Endothelial cell of umbilical vein (primary cell): ENCODE data around the gene INPP1. TPM values are rescaled to one million over a fixed set of nuclear protein-coding genes. Genes with fewer than 3 reads are reported as not detected.

Source experiments
- BruUV-seq: library from RNA; stranded (reverse); fragments of 400-500 nt; replicated peaks from 2 replicates; lab custom pipeline; 2021; lab: Mats Ljungman, UMichigan
- CTCF ChIA-PET: fragments of 300-600, 350-600 bp; sonication (Branson Sonifier 250); formaldehyde crosslinking; loops from one replicate; lab custom pipeline; 2021; ENCODE audit warnings: antibody characterized with exemption, inconsistent platforms; lab: Charles Lee
- POLR2A ChIA-PET: fragments of 300-600, 350-600 bp; sonication (Branson Sonifier 250); formaldehyde crosslinking; loops from one replicate; lab custom pipeline; 2021; ENCODE audit warnings: antibody characterized with exemption, inconsistent platforms; lab: Charles Lee
- DNase-seq: peaks from one replicate; pipeline ENCODE4 v3.0.0-alpha.2; 2011; ENCODE audit warnings: low read depth, low spot score
- FAIRE-seq: peaks from 2 replicates; lab custom pipeline; 2011; peaks lifted over from hg19 to GRCh38; lab: Jason Lieb, UNC
- H2AFZ ChIP-seq: 2 replicates; pipeline ENCODE4 v1.6.0; 2012; ENCODE audit warnings: low read depth, low read length, control low read depth, inconsistent platforms
- H3K27ac ChIP-seq: 2 replicates; pipeline ENCODE4 v1.5.1; 2011; ENCODE audit warnings: low read depth, mild to moderate bottlenecking, control low read depth, low read length, moderate library complexity; ENCODE audit not compliant: insufficient read depth
- H3K27me3 ChIP-seq, 2 experiments: 2 replicates each; pipeline versions ENCODE4 v1.6.0 to v1.6.1; 2011; ENCODE audit warnings: low read length in 2 of 2, mixed read lengths in 1 of 2; ENCODE audit not compliant: control insufficient read depth in 2 of 2, insufficient read depth in 2 of 2
- H3K36me3 ChIP-seq, 2 experiments: 2 replicates in 1 of 2; 3 replicates in 1 of 2; pipeline ENCODE4 v1.5.1; 2011; ENCODE audit warnings: low read length in 2 of 2, mild to moderate bottlenecking in 1 of 2, moderate library complexity in 1 of 2; ENCODE audit not compliant: control insufficient read depth in 2 of 2, insufficient read depth in 2 of 2; ENCODE audit errors: extremely low read depth in 1 of 2
- H3K4me1 ChIP-seq: 3 replicates; pipeline ENCODE4 v1.5.1; 2011; ENCODE audit warnings: mild to moderate bottlenecking, low read length; ENCODE audit not compliant: control insufficient read depth, insufficient read depth; ENCODE audit errors: extremely low read depth
- H3K4me2 ChIP-seq: 2 replicates; pipeline ENCODE4 v1.6.1; 2011; ENCODE audit warnings: low read length, control low read depth, mixed read lengths; ENCODE audit not compliant: insufficient read depth
- H3K4me3 ChIP-seq, 3 experiments: fragments of 200-600 bp in 1 of 3; sonication (generic), shearing (Covaris generic) in 1 of 3; replicated peaks in 1 of 3; 2 replicates each; pipeline ENCODE4 v1.5.1; 2011 to 2016; ENCODE audit warnings: control low read depth in 3 of 3, low read length in 3 of 3, mild to moderate bottlenecking in 2 of 3, inconsistent platforms in 1 of 3, low read depth in 1 of 3, moderate library complexity in 1 of 3; ENCODE audit not compliant: insufficient read depth in 1 of 3
- H3K79me2 ChIP-seq: 2 replicates; pipeline ENCODE4 v1.6.0; 2012; ENCODE audit warnings: low read length, inconsistent platforms; ENCODE audit not compliant: control insufficient read depth, insufficient read depth
- H3K9ac ChIP-seq: replicated peaks from 2 replicates; pipeline ENCODE3; 2011; ENCODE audit warnings: low read length, control low read depth; ENCODE audit not compliant: insufficient read depth; ENCODE audit errors: extremely low read depth
- H3K9me1 ChIP-seq: replicated peaks from 3 replicates; pipeline ENCODE4 v1.6.0; 2011; ENCODE audit warnings: mild to moderate bottlenecking, low read length; ENCODE audit not compliant: control insufficient read depth, insufficient read depth; ENCODE audit errors: extremely low read depth
- H3K9me3 ChIP-seq: replicated peaks from 2 replicates; pipeline ENCODE4 v1.5.1; 2012; ENCODE audit warnings: low read length, inconsistent platforms; ENCODE audit not compliant: control insufficient read depth, insufficient read depth
- H4K20me1 ChIP-seq: replicated peaks from 2 replicates; pipeline ENCODE3; 2011; ENCODE audit warnings: mild to moderate bottlenecking, low read length; ENCODE audit not compliant: control insufficient read depth, insufficient read depth; ENCODE audit errors: extremely low read depth
- EZH2 ChIP-seq: IDR thresholded peaks from 2 replicates; pipeline ENCODE4 v1.6.1; 2012; ENCODE audit warnings: borderline replicate concordance, low read depth, mild to moderate bottlenecking, moderate library complexity, low read length, inconsistent platforms; ENCODE audit not compliant: severe bottlenecking
- dilution Hi-C: fragments of 300-500 bp; cut with MboI; formaldehyde crosslinking; loops from one replicate; pipeline ENCODE4 v1.15.0; 2019; ENCODE audit warnings: low sequenced_read_pairs; ENCODE audit not compliant: extremely low pct_ligation_motif_present
- intact Hi-C: fragments of 100-400 bp; cut with micrococcal nuclease; formaldehyde crosslinking; loops from one replicate; pipeline ENCODE4 v1.10.0; 2022
- polyA plus RNA-seq, 4 experiments: library from polyadenylated mRNA; depleted of rRNA in 3 of 4; stranded (reverse) in 3 of 4; unstranded in 1 of 4; fragments of >200 nt; gene quantifications; 2 replicates each; pipeline versions ENCODE4 v1.2.1 to v1.2.3, GENCODE V29; 2011 to 2012; ENCODE audit warnings: missing spikeins in 1 of 4
- total RNA-seq: library from RNA; stranded (reverse); gene quantifications from 2 replicates; pipeline ENCODE4 v1.2.3, GENCODE V29; 2021
- TF ChIP-seq, protein P1 (sequence below), 2 donors: IDR thresholded peaks; 1 replicate in 1 of 2; 2 replicates in 1 of 2; pipeline ENCODE4 v1.5.1; 2011; ENCODE audit warnings: low read length in 2 of 2, mild to moderate bottlenecking in 2 of 2, moderate library complexity in 2 of 2, control low read depth in 1 of 2, inconsistent platforms in 1 of 2, low read depth in 1 of 2; ENCODE audit not compliant: insufficient read depth in 1 of 2; ENCODE audit errors: extremely low read depth in 1 of 2

Gene INPP1
- total and polyA plus RNA-seq, 2 donors (not counting 3 experiments of a cell fraction or from before 2014, with no cell fraction given), result 10.6 to 36.8 TPM

GRCh38 chr2:190407662-190408537 is 64.5 kb downstream of the INPP1 start, which contains the start of gene MFSD6:
Gene MFSD6, plus strand, starts transcription at chr2:190408355. Its CDS starts 27,675 bp downstream, at chr2:190436030.
- Histone ChIP-seq H3K9me1 (no peaks in the 10 kb centered on the region), H3K9ac (peak within 1 kb of the TSS; percentile 38), H3K4me2 (peak within 1 kb of the TSS; percentile 60), H3K4me1 (peaks cover 6% of the 10 kb centered on the region), H3K36me3 (no peaks in the 10 kb centered on the region), H3K27me3 (peaks cover 17 to 25% of the 10 kb centered on the region in 2 experiments), H3K4me3 (peak within 1 kb of the TSS; percentile 20 to 62 (median 55)), H3K79me2 (no peaks in the 10 kb centered on the region), H3K9me3 (no peaks in the 10 kb centered on the region), H3K27ac (no peak within 1 kb of the TSS), H2AFZ (peak within 1 kb of the TSS; percentile 50), H4K20me1 (no peaks in the 10 kb centered on the region)
- no TSS peak for BruUV-seq
- ChIA-PET POLR2A (no interaction called here), CTCF (interaction anchor here (1.0 kb wide), 1 partner anchor 16 kb away, joined by 3 read pairs; no protein-coding TSS in a partner anchor)
- dilution Hi-C loops (no loop called here), intact Hi-C loops (loop anchor here (1.0 kb wide), 1 partner anchor 61 kb away; no protein-coding TSS in a partner anchor)
- DNase-seq (no peak), FAIRE-seq (no peak)
- TF ChIP-seq, protein P1, sequence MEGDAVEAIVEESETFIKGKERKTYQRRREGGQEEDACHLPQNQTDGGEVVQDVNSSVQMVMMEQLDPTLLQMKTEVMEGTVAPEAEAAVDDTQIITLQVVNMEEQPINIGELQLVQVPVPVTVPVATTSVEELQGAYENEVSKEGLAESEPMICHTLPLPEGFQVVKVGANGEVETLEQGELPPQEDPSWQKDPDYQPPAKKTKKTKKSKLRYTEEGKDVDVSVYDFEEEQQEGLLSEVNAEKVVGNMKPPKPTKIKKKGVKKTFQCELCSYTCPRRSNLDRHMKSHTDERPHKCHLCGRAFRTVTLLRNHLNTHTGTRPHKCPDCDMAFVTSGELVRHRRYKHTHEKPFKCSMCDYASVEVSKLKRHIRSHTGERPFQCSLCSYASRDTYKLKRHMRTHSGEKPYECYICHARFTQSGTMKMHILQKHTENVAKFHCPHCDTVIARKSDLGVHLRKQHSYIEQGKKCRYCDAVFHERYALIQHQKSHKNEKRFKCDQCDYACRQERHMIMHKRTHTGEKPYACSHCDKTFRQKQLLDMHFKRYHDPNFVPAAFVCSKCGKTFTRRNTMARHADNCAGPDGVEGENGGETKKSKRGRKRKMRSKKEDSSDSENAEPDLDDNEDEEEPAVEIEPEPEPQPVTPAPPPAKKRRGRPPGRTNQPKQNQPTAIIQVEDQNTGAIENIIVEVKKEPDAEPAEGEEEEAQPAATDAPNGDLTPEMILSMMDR (IDR thresholded peaks at IDR 0.05; ENCODE audit: extremely low read depth in 1 of 2, insufficient read depth in 1 of 2, low read depth in 1 of 2, low read length in 2 of 2), result no peak
- TF ChIP-seq EZH2, result peak; percentile 16
